Measurements from ENCODE around the gene KRTAP12-3.
"Not testable (repeated sequence)": the region's sequence is repeated elsewhere in the genome, so short reads cannot be mapped to it uniquely, and the experiment has no call there.

The KRTAP12-3 gene

GRCh38 chr21:44627181-44627822 is 30.4 kb upstream of the KRTAP12-3 start:
- in situ Hi-C loops (cut with MboI; ENCODE audit: low sequenced_read_pairs), result not testable (repeated sequence)

- in situ Hi-C loops (cut with MboI; ENCODE audit: low sequenced_read_pairs), result not testable (repeated sequence)
Observed at GRCh38 chr21:44627831-44628233, 29.9 kb upstream of the KRTAP12-3 start.

GRCh38 chr21:44628707-44629391 is 28.9 kb upstream of the KRTAP12-3 start:
- in situ Hi-C loops (cut with MboI; ENCODE audit: low sequenced_read_pairs), result no loop called here

- in situ Hi-C loops (cut with MboI; ENCODE audit: low sequenced_read_pairs), result no loop called here
Observed at GRCh38 chr21:44630440-44630839, 27.3 kb upstream of the KRTAP12-3 start.

- in situ Hi-C loops (cut with MboI; ENCODE audit: low sequenced_read_pairs), result no loop called here
Observed at GRCh38 chr21:44632067-44632466, 25.7 kb upstream of the KRTAP12-3 start.

GRCh38 chr21:44636209-44637017 is 21.3 kb upstream of the KRTAP12-3 start:
- in situ Hi-C loops (cut with MboI; ENCODE audit: low sequenced_read_pairs), result no loop called here

- in situ Hi-C loops (cut with MboI; ENCODE audit: low sequenced_read_pairs), result no loop called here
Observed at GRCh38 chr21:44637018-44637850, 20.5 kb upstream of the KRTAP12-3 start, which contains the start of gene KRTAP10-10. Gene KRTAP10-10, plus strand, starts transcription at chr21:44637356. Its CDS starts 62 bp downstream, at chr21:44637418.

- in situ Hi-C loops (cut with MboI; ENCODE audit: low sequenced_read_pairs), result not testable (repeated sequence)
Observed at GRCh38 chr21:44637851-44638348, 19.8 kb upstream of the KRTAP12-3 start.

GRCh38 chr21:44638506-44639330 is 19.0 kb upstream of the KRTAP12-3 start:
- in situ Hi-C loops (cut with MboI; ENCODE audit: low sequenced_read_pairs), result not testable (repeated sequence)

GRCh38 chr21:44639331-44639655 is 18.4 kb upstream of the KRTAP12-3 start:
- in situ Hi-C loops (cut with MboI; ENCODE audit: low sequenced_read_pairs), result no loop called here

GRCh38 chr21:44640761-44641160 is 17.0 kb upstream of the KRTAP12-3 start:
- in situ Hi-C loops (cut with MboI; ENCODE audit: low sequenced_read_pairs), result no loop called here

- in situ Hi-C loops (cut with MboI; ENCODE audit: low sequenced_read_pairs), result no loop called here
Observed at GRCh38 chr21:44643741-44644310, 13.9 kb upstream of the KRTAP12-3 start.

GRCh38 chr21:44644878-44645277 is 12.9 kb upstream of the KRTAP12-3 start:
- in situ Hi-C loops (cut with MboI; ENCODE audit: low sequenced_read_pairs), result no loop called here

- in situ Hi-C loops (cut with MboI; ENCODE audit: low sequenced_read_pairs), result not testable (repeated sequence)
Observed at GRCh38 chr21:44646366-44647221, 11.1 kb upstream of the KRTAP12-3 start, which contains the start of gene KRTAP10-11. Gene KRTAP10-11, plus strand, starts transcription at chr21:44646414. Its CDS starts 45 bp downstream, at chr21:44646459.

GRCh38 chr21:44647222-44647552 is 10.5 kb upstream of the KRTAP12-3 start:
- in situ Hi-C loops (cut with MboI; ENCODE audit: low sequenced_read_pairs), result no loop called here

GRCh38 chr21:44648557-44649311 is 9.0 kb upstream of the KRTAP12-3 start:
- in situ Hi-C loops (cut with MboI; ENCODE audit: low sequenced_read_pairs), result no loop called here

GRCh38 chr21:44649521-44650100 is 8.1 kb upstream of the KRTAP12-3 start:
- in situ Hi-C loops (cut with MboI; ENCODE audit: low sequenced_read_pairs), result no loop called here

Measured in HL-60/S4 treated with retinoic acid at 250 ng/mL for 4 days and 3 days (cell line).